Endothelial cell of umbilical vein (primary cell): Measurements from ENCODE around the gene L3MBTL4. TPM values are rescaled to one million over a fixed set of nuclear protein-coding genes. Genes with fewer than 3 reads are reported as not detected.

ENCODE experiments used
- BruUV-seq: library from RNA; stranded (reverse); fragments of 400-500 nt; replicated peaks from 2 replicates; lab custom pipeline; 2021; lab: Mats Ljungman, UMichigan
- CTCF ChIA-PET: fragments of 300-600, 350-600 bp; sonication (Branson Sonifier 250); formaldehyde crosslinking; loops from one replicate; lab custom pipeline; 2021; ENCODE audit warnings: antibody characterized with exemption, inconsistent platforms; lab: Charles Lee
- POLR2A ChIA-PET: fragments of 300-600, 350-600 bp; sonication (Branson Sonifier 250); formaldehyde crosslinking; loops from one replicate; lab custom pipeline; 2021; ENCODE audit warnings: antibody characterized with exemption, inconsistent platforms; lab: Charles Lee
- DNase-seq: peaks from one replicate; pipeline ENCODE4 v3.0.0-alpha.2; 2011; ENCODE audit warnings: low read depth, low spot score
- FAIRE-seq: peaks from 2 replicates; lab custom pipeline; 2011; peaks lifted over from hg19 to GRCh38; lab: Jason Lieb, UNC
- H2AFZ ChIP-seq: 2 replicates; pipeline ENCODE4 v1.6.0; 2012; ENCODE audit warnings: low read depth, low read length, control low read depth, inconsistent platforms
- H3K27ac ChIP-seq: 2 replicates; pipeline ENCODE4 v1.5.1; 2011; ENCODE audit warnings: low read depth, mild to moderate bottlenecking, control low read depth, low read length, moderate library complexity; ENCODE audit not compliant: insufficient read depth
- H3K27me3 ChIP-seq, 2 experiments: 2 replicates each; pipeline versions ENCODE4 v1.6.0 to v1.6.1; 2011; ENCODE audit warnings: low read length in 2 of 2, mixed read lengths in 1 of 2; ENCODE audit not compliant: control insufficient read depth in 2 of 2, insufficient read depth in 2 of 2
- H3K36me3 ChIP-seq, 2 experiments: 2 replicates in 1 of 2; 3 replicates in 1 of 2; pipeline ENCODE4 v1.5.1; 2011; ENCODE audit warnings: low read length in 2 of 2, mild to moderate bottlenecking in 1 of 2, moderate library complexity in 1 of 2; ENCODE audit not compliant: control insufficient read depth in 2 of 2, insufficient read depth in 2 of 2; ENCODE audit errors: extremely low read depth in 1 of 2
- H3K4me1 ChIP-seq: 3 replicates; pipeline ENCODE4 v1.5.1; 2011; ENCODE audit warnings: mild to moderate bottlenecking, low read length; ENCODE audit not compliant: control insufficient read depth, insufficient read depth; ENCODE audit errors: extremely low read depth
- H3K4me2 ChIP-seq: 2 replicates; pipeline ENCODE4 v1.6.1; 2011; ENCODE audit warnings: low read length, control low read depth, mixed read lengths; ENCODE audit not compliant: insufficient read depth
- H3K4me3 ChIP-seq, 3 experiments: fragments of 200-600 bp in 1 of 3; sonication (generic), shearing (Covaris generic) in 1 of 3; replicated peaks in 1 of 3; 2 replicates each; pipeline ENCODE4 v1.5.1; 2011 to 2016; ENCODE audit warnings: control low read depth in 3 of 3, low read length in 3 of 3, mild to moderate bottlenecking in 2 of 3, inconsistent platforms in 1 of 3, low read depth in 1 of 3, moderate library complexity in 1 of 3; ENCODE audit not compliant: insufficient read depth in 1 of 3
- H3K79me2 ChIP-seq: 2 replicates; pipeline ENCODE4 v1.6.0; 2012; ENCODE audit warnings: low read length, inconsistent platforms; ENCODE audit not compliant: control insufficient read depth, insufficient read depth
- H3K9ac ChIP-seq: replicated peaks from 2 replicates; pipeline ENCODE3; 2011; ENCODE audit warnings: low read length, control low read depth; ENCODE audit not compliant: insufficient read depth; ENCODE audit errors: extremely low read depth
- H3K9me1 ChIP-seq: replicated peaks from 3 replicates; pipeline ENCODE4 v1.6.0; 2011; ENCODE audit warnings: mild to moderate bottlenecking, low read length; ENCODE audit not compliant: control insufficient read depth, insufficient read depth; ENCODE audit errors: extremely low read depth
- H3K9me3 ChIP-seq: replicated peaks from 2 replicates; pipeline ENCODE4 v1.5.1; 2012; ENCODE audit warnings: low read length, inconsistent platforms; ENCODE audit not compliant: control insufficient read depth, insufficient read depth
- H4K20me1 ChIP-seq: replicated peaks from 2 replicates; pipeline ENCODE3; 2011; ENCODE audit warnings: mild to moderate bottlenecking, low read length; ENCODE audit not compliant: control insufficient read depth, insufficient read depth; ENCODE audit errors: extremely low read depth
- EZH2 ChIP-seq: IDR thresholded peaks from 2 replicates; pipeline ENCODE4 v1.6.1; 2012; ENCODE audit warnings: borderline replicate concordance, low read depth, mild to moderate bottlenecking, moderate library complexity, low read length, inconsistent platforms; ENCODE audit not compliant: severe bottlenecking
- FOS ChIP-seq: IDR thresholded peaks from 2 replicates; pipeline ENCODE4 v1.6.1; 2011; ENCODE audit warnings: mild to moderate bottlenecking, low read length, moderate library complexity, borderline replicate concordance; ENCODE audit not compliant: insufficient read depth
- GATA2 ChIP-seq: IDR thresholded peaks from 2 replicates; pipeline ENCODE4 v1.7.0; 2011; ENCODE audit warnings: low read depth, mild to moderate bottlenecking, moderate library complexity, mixed read lengths, low read length; ENCODE audit not compliant: insufficient read length, insufficient read depth
- JUN ChIP-seq: IDR thresholded peaks from 2 replicates; pipeline ENCODE4 v1.6.1; 2011; ENCODE audit warnings: borderline replicate concordance, low read depth; ENCODE audit not compliant: insufficient read length, insufficient read depth
- MYC ChIP-seq: IDR thresholded peaks from one replicate; pipeline ENCODE4 v1.6.1; 2011; ENCODE audit warnings: mild to moderate bottlenecking, low read depth, low read length
- POLR2A ChIP-seq: IDR thresholded peaks from 2 replicates; pipeline ENCODE4 v1.6.1; 2012; ENCODE audit warnings: low read depth, mild to moderate bottlenecking, control low read depth, low read length
- POLR2AphosphoS5 ChIP-seq: IDR thresholded peaks from 2 replicates; pipeline ENCODE4 v1.6.1; 2012; ENCODE audit warnings: low read depth, mild to moderate bottlenecking, control low read depth, low read length, moderate library complexity; ENCODE audit not compliant: insufficient read depth
- dilution Hi-C: fragments of 300-500 bp; cut with MboI; formaldehyde crosslinking; loops from one replicate; pipeline ENCODE4 v1.15.0; 2019; ENCODE audit warnings: low sequenced_read_pairs; ENCODE audit not compliant: extremely low pct_ligation_motif_present
- intact Hi-C: fragments of 100-400 bp; cut with micrococcal nuclease; formaldehyde crosslinking; loops from one replicate; pipeline ENCODE4 v1.10.0; 2022
- polyA plus RNA-seq, 4 experiments: library from polyadenylated mRNA; depleted of rRNA in 3 of 4; stranded (reverse) in 3 of 4; unstranded in 1 of 4; fragments of >200 nt; gene quantifications; 2 replicates each; pipeline versions ENCODE4 v1.2.1 to v1.2.3, GENCODE V29; 2011 to 2012; ENCODE audit warnings: missing spikeins in 1 of 4
- total RNA-seq: library from RNA; stranded (reverse); gene quantifications from 2 replicates; pipeline ENCODE4 v1.2.3, GENCODE V29; 2021
- TF ChIP-seq, protein P1 (sequence below), 2 donors: IDR thresholded peaks; 1 replicate in 1 of 2; 2 replicates in 1 of 2; pipeline ENCODE4 v1.5.1; 2011; ENCODE audit warnings: low read length in 2 of 2, mild to moderate bottlenecking in 2 of 2, moderate library complexity in 2 of 2, control low read depth in 1 of 2, inconsistent platforms in 1 of 2, low read depth in 1 of 2; ENCODE audit not compliant: insufficient read depth in 1 of 2; ENCODE audit errors: extremely low read depth in 1 of 2
- TF ChIP-seq, protein P2 (sequence below): IDR thresholded peaks from 2 replicates; pipeline ENCODE4 v1.6.1; 2011; ENCODE audit not compliant: insufficient read depth, insufficient read length

L3MBTL4 gene
- total and polyA plus RNA-seq, 2 donors (not counting 3 experiments of a cell fraction or from before 2014, with no cell fraction given) = 0.80 TPM; not detected in 1

DNA sequence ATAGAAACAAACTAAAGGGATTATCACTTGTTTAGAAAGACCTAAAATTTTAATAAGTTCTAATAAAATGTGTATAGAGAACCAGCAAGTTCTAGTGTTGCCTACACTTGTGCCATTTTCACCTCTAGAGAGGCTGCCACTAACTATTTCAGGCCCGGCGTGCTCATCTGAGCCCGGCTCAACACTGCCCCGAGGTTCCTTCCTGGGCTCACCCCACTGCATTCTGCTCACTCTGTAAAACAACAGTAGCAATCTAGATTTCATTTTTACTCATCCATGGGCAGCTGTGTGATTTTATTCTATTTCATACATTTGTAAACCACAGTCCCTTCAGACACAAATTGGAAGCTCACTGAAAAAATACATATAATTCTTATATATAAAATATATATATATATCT is 253.2 kb downstream of the L3MBTL4 start:
- Histone ChIP-seq H3K4me1 (no peaks in the 10 kb centered on the region), H3K9me1 (no peaks in the 10 kb centered on the region), H3K27ac (no peak overlapping the region), H3K27me3 (no peaks in the 10 kb centered on the region), H3K9me3 (no peaks in the 10 kb centered on the region), H3K36me3 (no peaks in the 10 kb centered on the region), H3K9ac (no peak overlapping the region), H3K4me2 (no peak overlapping the region), H4K20me1 (no peaks in the 10 kb centered on the region), H3K79me2 (no peaks in the 10 kb centered on the region), H2AFZ (no peak overlapping the region), H3K4me3 (no peak overlapping the region)
- BruUV-seq = no TSS peak
- CTCF ChIA-PET = no interaction called here
- POLR2A ChIA-PET = no interaction called here
- FAIRE-seq (no peak), DNase-seq (no peak)
- no peak for TF ChIP-seq FOS
- TF ChIP-seq, protein P1, sequence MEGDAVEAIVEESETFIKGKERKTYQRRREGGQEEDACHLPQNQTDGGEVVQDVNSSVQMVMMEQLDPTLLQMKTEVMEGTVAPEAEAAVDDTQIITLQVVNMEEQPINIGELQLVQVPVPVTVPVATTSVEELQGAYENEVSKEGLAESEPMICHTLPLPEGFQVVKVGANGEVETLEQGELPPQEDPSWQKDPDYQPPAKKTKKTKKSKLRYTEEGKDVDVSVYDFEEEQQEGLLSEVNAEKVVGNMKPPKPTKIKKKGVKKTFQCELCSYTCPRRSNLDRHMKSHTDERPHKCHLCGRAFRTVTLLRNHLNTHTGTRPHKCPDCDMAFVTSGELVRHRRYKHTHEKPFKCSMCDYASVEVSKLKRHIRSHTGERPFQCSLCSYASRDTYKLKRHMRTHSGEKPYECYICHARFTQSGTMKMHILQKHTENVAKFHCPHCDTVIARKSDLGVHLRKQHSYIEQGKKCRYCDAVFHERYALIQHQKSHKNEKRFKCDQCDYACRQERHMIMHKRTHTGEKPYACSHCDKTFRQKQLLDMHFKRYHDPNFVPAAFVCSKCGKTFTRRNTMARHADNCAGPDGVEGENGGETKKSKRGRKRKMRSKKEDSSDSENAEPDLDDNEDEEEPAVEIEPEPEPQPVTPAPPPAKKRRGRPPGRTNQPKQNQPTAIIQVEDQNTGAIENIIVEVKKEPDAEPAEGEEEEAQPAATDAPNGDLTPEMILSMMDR (IDR thresholded peaks at IDR 0.05; ENCODE audit: extremely low read depth in 1 of 2, insufficient read depth in 1 of 2, low read depth in 1 of 2, low read length in 2 of 2) = no peak
- TF ChIP-seq, protein P2, sequence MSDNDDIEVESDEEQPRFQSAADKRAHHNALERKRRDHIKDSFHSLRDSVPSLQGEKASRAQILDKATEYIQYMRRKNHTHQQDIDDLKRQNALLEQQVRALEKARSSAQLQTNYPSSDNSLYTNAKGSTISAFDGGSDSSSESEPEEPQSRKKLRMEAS = no peak
- TF ChIP-seq POLR2AphosphoS5 = no peak
- TF ChIP-seq MYC = no peak
- no peak for TF ChIP-seq GATA2
- no peak for TF ChIP-seq EZH2
- TF ChIP-seq POLR2A = no peak
- TF ChIP-seq JUN = no peak
- intact Hi-C loops (no loop called here), dilution Hi-C loops (no loop called here)
